Activated B cell treated with CpG ODN at 0.5 μM for 24 hours (primary cell): ENCODE measurements around the gene SP3. TPM values are rescaled to one million over a fixed set of nuclear protein-coding genes. Genes with fewer than 3 reads are reported as not detected.
A peak's percentile ranks its signal among the peaks of the same experiment; 100 is the strongest.

Source experiments
- ATAC-seq: fragments of 200-7000 bp; cut with Tn5 transposase; one replicate; pipeline ENCODE4 v1.10.0; 2021; ENCODE audit warnings: low read depth, mild to moderate bottlenecking, moderate library complexity
- CTCF ChIA-PET: fragments of 350-600 bp; sonication (Branson Sonifier 250); formaldehyde crosslinking; loops from one replicate; lab custom pipeline; 2021; ENCODE audit warnings: antibody characterized with exemption; lab: Charles Lee
- POLR2A ChIA-PET: fragments of 350-600 bp; sonication (Branson Sonifier 250); formaldehyde crosslinking; loops from one replicate; lab custom pipeline; 2021; ENCODE audit warnings: antibody characterized with exemption; lab: Charles Lee
- DNase-seq: peaks from one replicate; pipeline ENCODE4 v3.0.0; 2022
- H3K27ac Mint-ChIP-seq: one replicate; pipeline ENCODE4 v1.8.0; 2020; ENCODE audit warnings: mixed read lengths
- H3K27me3 Mint-ChIP-seq: one replicate; pipeline ENCODE4 v1.8.0; 2021; ENCODE audit warnings: mixed read lengths
- H3K36me3 Mint-ChIP-seq: one replicate; pipeline ENCODE4 v1.8.0; 2021; ENCODE audit warnings: low read depth, mixed read lengths
- H3K4me1 Mint-ChIP-seq: one replicate; pipeline ENCODE4 v1.8.0; 2021; ENCODE audit warnings: mixed read lengths
- H3K4me3 Mint-ChIP-seq: one replicate; pipeline ENCODE4 v1.8.0; 2020; ENCODE audit warnings: mild to moderate bottlenecking, mixed read lengths
- H3K9me3 Mint-ChIP-seq: one replicate; pipeline ENCODE4 v1.8.0; 2020; ENCODE audit warnings: mixed read lengths
- intact Hi-C: fragments of 100-400 bp; cut with micrococcal nuclease; formaldehyde crosslinking; loops from one replicate; pipeline ENCODE4 v1.15.1; 2024
- total RNA-seq: library from RNA; stranded (reverse); gene quantifications from 2 replicates; pipeline ENCODE4 v1.2.3, GENCODE V29; 2022
- TF ChIP-seq, protein P1 (sequence below): fragments of 200-600 bp; IDR thresholded peaks from one replicate; pipeline ENCODE4 v1.8.0; 2022; ENCODE audit warnings: antibody characterized with exemption, mild to moderate bottlenecking

SP3 gene
- total RNA-seq, 1 donor from 2014 or later, result 139 TPM

DNA sequence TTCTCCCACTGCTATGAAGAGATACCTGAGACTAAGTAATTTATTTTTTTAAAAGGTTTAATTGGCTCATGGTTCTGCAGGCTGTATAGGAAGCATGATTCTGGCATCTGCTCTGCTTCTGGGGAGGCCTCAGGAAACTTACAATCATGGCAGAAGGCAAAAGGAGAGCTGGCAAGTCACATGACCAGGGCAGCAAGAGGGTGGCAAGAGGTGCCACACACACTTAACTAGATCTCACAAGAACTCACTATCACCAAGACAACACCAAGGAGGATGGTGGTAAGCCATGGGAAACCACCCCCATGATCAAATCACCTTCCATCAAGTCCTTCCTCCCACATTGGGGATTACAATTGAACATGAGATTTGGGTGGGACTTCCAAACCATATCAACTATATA lies 38.3 kb downstream of the SP3 start:
- Mint-ChIP-seq H3K36me3 (peaks cover 46% of the 10 kb centered on the region), H3K9me3 (no peaks in the 10 kb centered on the region), H3K27me3 (no peaks in the 10 kb centered on the region), H3K4me3 (no peak overlapping the region), H3K27ac (peak overlapping the region; percentile 71), H3K4me1 (peaks cover 54% of the 10 kb centered on the region)
- DNase-seq (no peak), ATAC-seq (no peak)
- intact Hi-C loops, result no loop called here
- TF ChIP-seq, protein P1, sequence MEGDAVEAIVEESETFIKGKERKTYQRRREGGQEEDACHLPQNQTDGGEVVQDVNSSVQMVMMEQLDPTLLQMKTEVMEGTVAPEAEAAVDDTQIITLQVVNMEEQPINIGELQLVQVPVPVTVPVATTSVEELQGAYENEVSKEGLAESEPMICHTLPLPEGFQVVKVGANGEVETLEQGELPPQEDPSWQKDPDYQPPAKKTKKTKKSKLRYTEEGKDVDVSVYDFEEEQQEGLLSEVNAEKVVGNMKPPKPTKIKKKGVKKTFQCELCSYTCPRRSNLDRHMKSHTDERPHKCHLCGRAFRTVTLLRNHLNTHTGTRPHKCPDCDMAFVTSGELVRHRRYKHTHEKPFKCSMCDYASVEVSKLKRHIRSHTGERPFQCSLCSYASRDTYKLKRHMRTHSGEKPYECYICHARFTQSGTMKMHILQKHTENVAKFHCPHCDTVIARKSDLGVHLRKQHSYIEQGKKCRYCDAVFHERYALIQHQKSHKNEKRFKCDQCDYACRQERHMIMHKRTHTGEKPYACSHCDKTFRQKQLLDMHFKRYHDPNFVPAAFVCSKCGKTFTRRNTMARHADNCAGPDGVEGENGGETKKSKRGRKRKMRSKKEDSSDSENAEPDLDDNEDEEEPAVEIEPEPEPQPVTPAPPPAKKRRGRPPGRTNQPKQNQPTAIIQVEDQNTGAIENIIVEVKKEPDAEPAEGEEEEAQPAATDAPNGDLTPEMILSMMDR, result no peak
- POLR2A ChIA-PET, result no interaction called here
- CTCF ChIA-PET, result no interaction called here

DNA sequence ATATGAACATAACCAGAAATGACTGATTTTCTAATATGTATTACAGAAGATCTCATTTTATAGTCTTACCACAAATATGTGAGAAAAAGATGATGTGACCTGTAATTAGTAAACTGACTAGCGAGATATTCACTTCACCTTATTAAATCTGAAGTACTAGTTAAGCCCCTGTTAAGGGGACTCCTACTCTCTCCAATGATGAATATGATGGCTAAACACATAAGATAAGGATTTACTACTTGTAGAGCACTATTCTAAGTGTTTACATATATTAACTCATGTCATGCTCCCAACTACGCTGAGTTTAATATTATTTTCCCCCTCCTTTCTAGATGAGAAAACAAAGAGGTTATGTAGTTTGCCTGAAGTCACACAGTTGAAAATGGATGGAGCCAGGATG lies 40.9 kb downstream of the SP3 start:
- Mint-ChIP-seq H3K4me3 (no peak overlapping the region), H3K36me3 (peaks cover 37% of the 10 kb centered on the region), H3K27me3 (no peaks in the 10 kb centered on the region), H3K9me3 (no peaks in the 10 kb centered on the region), H3K27ac (no peak overlapping the region), H3K4me1 (peaks cover 60% of the 10 kb centered on the region)
- no peak for ATAC-seq
- ChIA-PET POLR2A (no interaction called here), CTCF (no interaction called here)
- TF ChIP-seq, protein P1, result no peak
- intact Hi-C loops, result loop anchor here (2.0 kb wide), 2 partner anchors 17 to 39 kb away; no protein-coding TSS in a partner anchor
- DNase-seq, result no peak

DNA sequence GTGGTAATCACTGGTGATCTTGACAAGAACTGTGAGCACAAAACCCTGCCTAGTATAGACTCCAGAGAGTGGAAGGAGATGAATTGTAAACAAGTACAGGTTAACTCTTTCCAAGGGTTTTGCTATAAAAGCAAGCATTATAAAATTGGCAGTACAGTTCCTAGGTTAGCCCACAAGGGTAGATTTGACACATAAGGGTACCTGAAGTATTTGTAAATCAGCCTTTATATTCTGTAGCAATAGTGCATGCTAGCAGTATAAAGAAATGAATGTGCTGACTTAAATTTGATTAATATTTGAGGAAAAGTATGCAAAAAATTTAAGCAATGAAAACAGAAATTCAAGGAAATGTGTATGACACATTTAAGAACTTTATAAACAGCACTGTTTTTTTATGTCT lies 42.4 kb downstream of the SP3 start:
- peaks cover 49% of the 10 kb centered on the region for H3K4me1 Mint-ChIP-seq
- ATAC-seq (no peak), DNase-seq (no peak)
- no peaks in the 10 kb centered on the region for H3K27me3 Mint-ChIP-seq
- ChIA-PET CTCF (no interaction called here), POLR2A (no interaction called here)
- H3K27ac Mint-ChIP-seq, result no peak overlapping the region
- TF ChIP-seq, protein P1, result no peak
- H3K4me3 Mint-ChIP-seq, result no peak overlapping the region
- peaks cover 39% of the 10 kb centered on the region for H3K36me3 Mint-ChIP-seq
- intact Hi-C loops, result no loop called here
- no peaks in the 10 kb centered on the region for H3K9me3 Mint-ChIP-seq

DNA sequence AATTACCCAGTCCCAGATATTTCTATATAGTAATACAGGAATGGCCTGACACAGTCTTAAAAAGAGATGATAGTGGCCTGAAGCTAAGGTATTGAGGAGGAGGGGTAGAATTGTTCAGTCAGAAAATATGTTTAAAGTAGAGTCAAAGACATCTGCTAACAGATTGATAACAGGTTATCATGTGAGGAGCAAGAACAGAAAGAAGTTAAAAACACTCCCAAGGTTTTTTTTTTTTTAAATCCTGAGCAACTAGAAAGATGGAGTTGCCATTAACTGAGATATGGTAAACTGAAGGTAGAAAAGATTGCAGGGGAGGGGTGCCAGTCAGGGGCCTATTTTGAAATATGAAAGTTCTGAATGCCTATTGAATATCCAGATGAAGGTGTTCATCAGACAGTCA lies 43.1 kb downstream of the SP3 start:
- TF ChIP-seq, protein P1, result no peak
- POLR2A ChIA-PET, result no interaction called here
- no peaks in the 10 kb centered on the region for H3K9me3 Mint-ChIP-seq

DNA sequence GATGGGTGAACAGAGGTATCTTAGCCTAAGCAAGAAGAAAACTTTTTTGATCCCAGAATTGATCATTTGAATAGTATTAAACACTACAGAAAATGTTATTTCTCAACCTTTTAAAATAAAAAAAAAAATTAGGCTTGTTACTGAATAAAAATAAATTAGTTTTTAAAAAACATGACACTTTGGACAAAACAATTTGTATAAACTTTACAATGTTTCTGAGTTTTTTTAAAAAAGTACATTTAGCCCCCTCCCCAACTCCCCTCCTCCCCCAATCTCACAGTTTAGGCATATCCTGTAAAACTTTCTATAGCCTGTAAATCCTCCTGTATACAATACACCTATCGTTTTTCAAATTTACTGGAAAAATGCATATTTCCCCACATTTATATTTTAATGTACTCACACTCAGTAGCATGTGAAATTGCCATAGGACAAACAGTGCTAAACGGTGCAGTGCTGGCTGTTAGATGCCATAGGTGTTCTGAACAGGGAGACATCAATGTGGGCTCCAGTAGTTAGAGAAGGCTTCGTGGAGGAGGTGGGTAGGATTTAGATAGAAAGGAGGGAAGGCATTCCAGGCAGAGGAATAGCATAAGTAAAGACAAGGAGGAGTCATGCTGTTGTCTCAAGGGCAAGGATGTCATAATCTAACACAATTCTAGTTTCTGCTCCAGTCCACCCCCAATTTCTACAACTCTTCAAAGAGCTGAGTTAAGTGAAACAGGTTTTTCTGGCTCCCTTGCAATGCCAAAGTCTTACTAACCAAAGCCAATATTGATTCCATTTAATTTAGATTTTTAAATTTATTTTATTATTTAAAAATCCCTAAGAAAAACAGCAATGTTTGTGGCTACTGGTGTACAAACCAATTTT lies 50.9 kb downstream of the SP3 start:
- Mint-ChIP-seq H3K27me3 (no peaks in the 10 kb centered on the region), H3K4me1 (peaks cover under 1% of the 10 kb centered on the region), H3K36me3 (peaks cover 76% of the 10 kb centered on the region), H3K4me3 (no peak overlapping the region), H3K27ac (no peak overlapping the region), H3K9me3 (no peaks in the 10 kb centered on the region)
- ChIA-PET CTCF (no interaction called here), POLR2A (no interaction called here)
- no peak for DNase-seq
- no peak for ATAC-seq
- TF ChIP-seq, protein P1, result no peak
- intact Hi-C loops, result no loop called here

More for the DNA sequence above, 43.1 kb downstream of the SP3 start:
- Mint-ChIP-seq H3K4me1 (peaks cover 49% of the 10 kb centered on the region), H3K4me3 (no peak overlapping the region), H3K36me3 (peaks cover 46% of the 10 kb centered on the region), H3K27ac (no peak overlapping the region), H3K27me3 (no peaks in the 10 kb centered on the region)
- DNase-seq (no peak), ATAC-seq (no peak)
- intact Hi-C loops, result no loop called here
- CTCF ChIA-PET, result no interaction called here
